GM21390 (cell line): ENCODE measurements around the gene PSAPL1.
"Not testable (repeated sequence)": the region's sequence is repeated elsewhere in the genome, so short reads cannot be mapped to it uniquely, and the experiment has no call there.

Experiments used
- ATAC-seq: cut with Tn5 transposase; IDR thresholded peaks from one replicate; pipeline ENCODE4 v1.9.1; 2021; ENCODE audit not compliant: unreplicated experiment

Gene PSAPL1

DNA sequence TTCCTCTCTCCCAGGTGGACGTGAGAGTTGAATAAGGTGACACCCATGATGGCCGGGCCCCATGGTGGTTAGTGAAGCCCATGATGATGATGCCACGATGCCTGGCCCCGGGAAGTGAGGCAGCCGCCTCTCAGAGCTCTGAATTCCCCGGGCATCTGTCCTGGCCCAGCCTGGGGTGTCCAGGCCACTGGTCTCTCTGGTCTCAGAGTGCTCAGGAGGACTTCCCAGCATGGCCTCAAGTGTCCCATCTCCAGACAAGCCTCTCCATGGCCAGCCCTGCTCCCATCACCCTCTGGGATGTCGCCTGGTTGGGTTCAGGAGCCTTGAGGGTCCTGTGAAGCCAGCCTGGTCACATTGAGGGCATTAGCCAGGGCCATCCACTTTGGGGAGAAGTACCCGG, 24.7 kb upstream of the PSAPL1 start:
- no peak for ATAC-seq

DNA sequence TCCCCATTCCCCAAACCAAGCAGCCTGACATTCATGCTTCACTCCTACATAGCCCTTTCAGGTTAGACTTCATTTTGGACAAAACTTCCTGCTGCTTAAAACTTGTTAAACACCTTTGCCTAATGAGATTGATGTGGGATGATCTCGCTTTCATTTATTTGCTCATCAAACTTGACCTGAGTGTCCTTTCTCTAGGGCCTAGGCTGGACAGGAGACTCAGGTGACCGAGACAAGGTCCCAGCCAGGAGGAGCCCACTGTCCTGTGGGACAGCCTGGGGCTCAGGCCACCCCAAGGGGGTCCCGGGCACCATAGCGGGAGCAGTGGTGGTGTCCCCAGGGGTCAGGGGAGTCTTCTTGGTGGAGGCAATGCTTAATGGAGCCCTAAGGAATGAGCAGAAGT, 23.7 kb upstream of the PSAPL1 start:
- ATAC-seq, result no peak

DNA sequence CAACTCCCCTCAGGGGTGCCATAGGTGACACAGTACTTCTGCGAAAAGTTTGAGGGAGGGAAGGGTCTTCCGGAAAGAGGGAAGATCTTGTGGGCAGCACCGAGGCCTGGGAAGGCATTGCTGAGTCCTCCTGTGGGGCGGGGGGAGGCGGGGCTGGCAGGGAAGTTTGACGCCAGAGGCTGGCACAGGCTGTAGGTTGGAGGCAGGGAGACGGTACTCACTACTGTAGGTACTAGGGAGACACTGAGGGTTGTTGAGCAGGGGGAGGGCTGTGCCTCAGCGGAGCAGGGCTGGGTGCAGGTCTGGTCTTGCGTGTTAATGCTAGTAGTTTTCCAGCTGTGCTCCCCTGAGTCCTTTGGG, 23.3 kb upstream of the PSAPL1 start:
- no peak for ATAC-seq

DNA sequence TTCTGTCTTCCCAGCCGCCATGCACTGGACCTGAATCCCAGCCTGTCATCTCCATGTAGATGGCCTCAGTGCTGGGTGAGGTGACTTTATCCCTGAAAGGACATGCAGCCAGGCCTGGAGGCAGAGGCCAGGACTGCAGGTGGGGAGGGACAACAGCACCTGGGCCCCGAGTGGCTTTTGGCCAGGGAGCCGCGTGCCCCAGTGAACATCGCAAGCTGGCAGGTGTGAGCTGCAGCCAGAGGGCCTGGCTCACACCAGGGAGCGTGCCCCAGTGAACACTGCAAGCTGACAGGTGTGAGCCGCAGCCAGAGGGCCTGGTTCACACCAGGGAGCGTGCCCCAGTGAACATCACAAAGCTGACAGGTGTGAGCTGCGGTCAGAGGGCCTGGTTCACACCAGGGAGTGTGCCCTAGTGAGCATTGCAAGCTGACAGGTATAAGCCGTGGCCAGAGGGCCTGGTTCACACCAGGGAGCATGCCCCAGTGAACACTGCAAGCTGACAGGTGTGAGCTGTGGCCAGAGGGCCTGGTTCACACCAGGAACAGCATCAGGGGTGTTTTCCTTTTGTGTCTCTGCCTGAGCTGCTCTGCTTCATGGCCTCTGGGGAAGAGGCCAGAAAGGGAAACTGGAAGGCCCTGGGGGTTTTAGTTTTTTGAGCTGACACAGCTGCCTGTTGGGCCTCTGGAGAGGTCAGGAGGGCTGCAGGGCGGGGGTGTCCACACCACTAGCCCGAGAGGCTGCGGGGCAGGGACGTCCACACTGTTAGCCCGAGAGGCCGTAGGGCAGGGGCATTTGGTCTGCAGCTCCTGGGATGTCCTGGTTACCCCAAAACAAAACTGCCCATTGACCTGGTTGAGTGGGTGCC, 22.7 kb upstream of the PSAPL1 start:
- ATAC-seq, result no peak

DNA sequence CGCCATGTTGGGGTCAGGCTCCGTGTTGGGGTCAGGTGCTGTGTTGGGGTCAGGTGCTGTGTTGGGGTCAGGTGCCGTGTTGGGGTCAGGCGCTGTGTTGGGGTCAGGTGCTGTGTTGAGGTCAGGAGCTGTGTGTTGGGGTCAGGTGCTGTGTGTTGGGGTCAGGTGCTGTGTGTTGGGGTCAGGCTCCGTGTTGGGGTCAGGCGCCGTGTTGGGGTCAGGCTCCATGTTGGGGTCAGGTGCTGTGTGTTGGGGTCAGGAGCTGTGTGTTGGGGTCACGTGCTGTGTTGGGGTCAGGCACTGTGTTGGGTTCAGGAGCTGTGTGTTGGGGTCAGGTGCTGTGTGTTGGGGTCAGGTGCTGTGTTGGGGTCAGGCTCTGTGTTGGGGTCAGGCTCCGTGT, 18.1 kb upstream of the PSAPL1 start:
- ATAC-seq, result not testable (repeated sequence)

DNA sequence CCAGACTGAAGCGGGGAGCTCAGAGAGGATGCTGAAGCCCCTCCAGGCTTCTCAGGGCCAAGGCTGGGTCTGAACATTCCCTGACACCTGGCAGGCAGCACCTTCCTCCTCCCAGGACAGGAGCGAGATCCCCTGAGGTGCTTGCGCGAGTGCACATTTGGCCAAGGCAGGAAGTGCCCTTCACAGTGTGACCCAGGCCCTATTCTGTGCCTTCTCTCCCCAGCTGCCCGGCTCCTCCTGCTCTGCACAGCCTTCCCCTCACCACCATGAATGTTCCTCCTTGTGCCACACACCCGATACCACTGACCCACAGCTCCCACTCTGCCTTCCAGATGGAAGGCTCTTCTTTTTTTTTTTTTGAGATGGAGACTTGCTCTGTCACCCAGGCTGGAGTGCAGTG, 17.1 kb upstream of the PSAPL1 start:
- no peak for ATAC-seq

DNA sequence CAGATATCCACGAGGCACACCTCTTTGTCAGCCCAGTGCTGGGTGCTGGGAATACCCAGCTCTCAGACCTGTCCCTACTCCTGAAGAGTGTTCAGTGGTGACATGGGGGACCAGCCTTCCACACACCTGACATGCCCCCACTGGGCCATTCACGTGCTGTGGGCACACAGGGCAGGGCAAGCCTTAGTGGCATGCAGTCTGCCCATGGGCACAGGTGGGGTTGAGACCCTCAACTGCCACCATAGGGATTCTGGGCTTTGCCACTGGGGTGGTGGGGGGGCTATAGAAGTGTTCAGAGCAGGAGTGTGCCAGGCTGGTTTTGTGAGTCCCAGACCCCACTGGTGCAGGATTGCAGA, 16.7 kb upstream of the PSAPL1 start:
- ATAC-seq, result no peak

DNA sequence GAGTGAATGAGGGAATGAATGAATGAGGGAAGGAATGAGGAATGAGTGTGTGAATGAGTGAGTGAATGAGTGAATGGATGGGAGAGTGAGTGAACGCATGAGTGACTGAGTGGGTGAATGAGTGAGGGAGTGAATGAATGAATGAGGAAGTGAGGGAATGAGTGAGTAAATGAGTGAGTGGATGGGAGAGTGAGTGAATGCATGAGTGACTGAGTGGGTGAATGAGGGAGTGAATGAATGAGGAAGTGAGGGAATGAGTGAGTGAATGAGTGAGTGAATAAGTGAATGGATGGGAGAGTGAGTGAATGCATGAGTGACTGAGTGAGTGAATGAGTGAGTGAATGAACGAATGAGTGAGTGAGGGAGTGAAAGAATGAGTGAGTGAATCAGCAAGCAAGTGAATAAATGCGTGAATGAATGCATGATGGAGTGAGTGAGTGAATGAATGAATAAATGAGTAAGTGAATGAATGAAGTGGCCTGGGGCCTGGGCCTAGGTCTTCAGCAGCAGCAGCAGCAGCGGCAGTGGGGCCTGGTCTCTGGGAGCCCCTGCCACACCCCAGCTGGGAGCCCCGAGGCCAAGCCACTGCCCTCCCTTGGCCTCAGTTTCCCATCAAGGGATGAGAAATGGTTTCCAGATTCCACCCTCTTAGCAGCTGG, 16.2 kb upstream of the PSAPL1 start:
- no peak for ATAC-seq

DNA sequence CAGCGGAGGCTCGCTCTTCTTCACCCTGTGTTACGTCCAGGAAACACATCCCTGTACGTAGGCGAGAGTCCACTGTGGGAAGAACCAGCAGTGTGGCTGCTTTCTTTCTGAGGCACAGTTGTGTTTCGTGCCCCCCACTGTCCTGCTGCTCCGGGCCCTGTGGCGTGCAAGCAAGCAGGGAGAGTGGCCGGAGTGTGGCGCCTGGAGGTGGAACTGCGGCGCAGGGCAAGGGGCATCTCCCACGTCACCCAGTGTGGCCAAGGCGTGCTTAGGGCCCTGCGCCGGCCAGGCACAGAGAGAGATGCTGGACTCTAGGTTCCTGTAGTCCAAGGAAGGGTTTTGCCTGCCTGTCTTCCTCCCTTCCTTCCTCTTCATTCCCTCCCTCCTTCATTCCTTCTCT, 13.3 kb upstream of the PSAPL1 start:
- no peak for ATAC-seq

DNA sequence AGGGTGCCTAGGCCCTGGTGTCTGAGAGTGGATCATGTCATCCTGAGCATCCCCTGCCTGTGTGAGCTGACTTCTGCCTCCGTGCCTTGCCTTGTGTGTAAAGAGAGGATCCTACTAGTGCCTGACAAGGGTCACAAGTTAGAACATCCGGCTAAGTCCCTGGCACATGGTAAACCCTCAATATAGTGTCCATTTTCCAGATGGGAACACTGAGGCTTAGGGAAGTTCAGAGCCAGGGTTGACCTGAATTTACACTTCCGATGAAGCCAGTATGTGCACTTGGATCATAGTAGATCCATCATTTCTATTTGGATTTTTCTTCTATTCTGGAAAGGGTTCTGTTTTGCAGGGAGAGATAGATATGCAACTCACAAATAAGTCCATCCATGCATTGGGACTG, 12.5 kb upstream of the PSAPL1 start:
- no peak for ATAC-seq

DNA sequence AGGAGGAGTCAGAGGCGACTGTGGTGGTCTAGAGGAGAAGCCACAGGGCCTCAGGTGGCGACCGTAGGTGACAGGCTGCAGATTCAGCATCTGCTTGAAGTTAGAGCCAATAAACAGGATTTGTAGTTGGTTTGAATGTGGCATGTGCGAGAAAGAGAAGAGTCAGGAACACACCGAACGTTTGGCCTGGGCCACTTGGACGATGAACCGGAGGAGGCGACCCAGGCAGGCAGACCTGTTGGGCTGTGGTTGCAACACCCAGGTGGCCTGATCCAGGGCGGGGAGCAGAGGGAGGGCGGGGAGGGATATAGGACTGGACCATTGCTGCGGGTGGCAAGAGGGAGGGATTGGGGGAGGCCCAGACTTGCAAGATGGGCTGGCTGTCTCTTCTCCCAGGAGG, 10.0 kb upstream of the PSAPL1 start:
- no peak for ATAC-seq

DNA sequence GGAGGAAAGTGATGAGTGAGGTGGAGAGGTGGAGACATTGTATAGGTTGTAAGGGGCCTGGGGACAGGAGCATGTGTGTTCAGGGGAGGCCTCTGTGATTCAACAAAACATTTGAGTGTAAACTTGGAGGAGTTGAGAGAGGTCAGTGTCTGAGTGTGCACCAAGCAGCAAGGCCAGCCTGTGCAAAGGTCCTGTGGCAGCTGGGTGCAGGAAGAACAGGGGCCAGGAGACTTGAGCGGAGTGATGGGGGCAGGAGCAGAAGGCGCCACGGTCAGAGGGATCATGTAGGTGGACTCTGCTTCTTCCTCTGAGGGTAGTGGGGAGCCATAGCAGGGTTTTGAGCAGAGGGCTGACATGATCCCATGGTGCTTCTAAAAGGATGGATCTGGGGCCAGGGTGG, 9.6 kb upstream of the PSAPL1 start:
- ATAC-seq, result no peak

DNA sequence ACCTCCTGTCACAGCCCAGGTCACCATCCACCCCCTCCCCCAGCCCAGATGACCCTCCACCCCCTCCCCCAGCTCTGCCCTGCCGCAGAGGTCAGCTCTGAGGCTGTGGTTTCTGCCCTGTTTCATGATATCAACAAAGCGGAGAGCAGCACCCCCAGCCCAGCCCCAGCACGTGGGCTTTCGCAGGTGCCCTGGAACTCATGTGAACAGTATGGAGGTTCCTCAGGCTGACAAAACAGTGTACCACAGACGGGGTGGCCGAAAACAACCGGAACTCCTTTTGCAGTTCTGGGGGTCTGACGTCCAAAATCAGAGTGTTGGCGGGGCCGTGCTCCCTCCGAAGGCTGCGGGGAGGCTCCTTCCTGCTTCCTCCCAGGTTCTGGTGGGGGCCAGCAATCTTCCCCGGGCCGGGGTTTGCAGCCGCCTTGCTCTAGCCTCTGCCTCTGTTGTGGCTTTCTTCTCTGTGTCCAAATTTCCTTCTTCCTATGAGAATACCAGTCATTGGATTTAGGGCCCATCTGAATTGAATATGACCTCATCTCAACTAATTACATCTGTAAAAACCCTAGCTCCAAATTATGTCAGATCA, 7.9 kb upstream of the PSAPL1 start:
- ATAC-seq, result no peak

DNA sequence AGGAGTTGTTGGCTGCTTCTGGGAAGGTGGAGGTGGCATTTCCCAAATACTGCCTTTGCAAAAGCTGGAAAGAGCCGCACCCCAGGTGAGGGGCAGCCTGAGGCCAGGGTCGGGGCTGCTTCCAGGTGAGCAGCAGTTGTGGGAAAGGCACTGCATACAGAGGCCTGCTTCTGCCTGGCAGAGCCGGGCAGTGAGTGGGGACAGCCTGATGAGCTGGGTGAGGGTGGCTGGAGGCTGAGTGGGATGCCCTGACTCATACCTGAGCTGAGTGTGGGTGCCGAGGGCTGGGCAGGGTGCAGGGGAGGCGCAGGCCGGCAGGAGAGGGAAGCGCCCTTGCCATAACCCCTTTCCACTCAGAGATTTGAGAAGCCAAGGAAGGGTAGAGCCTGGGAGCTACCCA, 6.5 kb upstream of the PSAPL1 start:
- ATAC-seq, result no peak

DNA sequence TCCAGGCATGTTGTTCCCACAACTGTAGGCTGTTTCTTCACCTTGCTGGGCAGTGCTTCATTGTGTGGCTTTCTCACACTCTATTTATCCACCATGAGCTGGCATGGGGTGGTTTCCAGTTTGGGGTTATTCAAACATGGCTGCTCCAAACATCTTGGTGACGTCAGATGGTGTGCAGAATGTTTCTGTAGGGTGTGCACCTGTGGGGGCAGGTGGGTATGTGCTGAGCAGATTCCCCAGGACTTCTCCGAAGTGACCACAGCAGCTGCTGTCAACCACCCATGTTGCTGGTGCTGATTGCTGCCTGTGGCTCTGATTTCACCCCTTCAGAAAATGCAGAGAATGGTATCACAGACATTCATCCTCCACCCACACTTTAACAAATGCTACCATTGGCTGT, 5.0 kb upstream of the PSAPL1 start:
- no peak for ATAC-seq

DNA sequence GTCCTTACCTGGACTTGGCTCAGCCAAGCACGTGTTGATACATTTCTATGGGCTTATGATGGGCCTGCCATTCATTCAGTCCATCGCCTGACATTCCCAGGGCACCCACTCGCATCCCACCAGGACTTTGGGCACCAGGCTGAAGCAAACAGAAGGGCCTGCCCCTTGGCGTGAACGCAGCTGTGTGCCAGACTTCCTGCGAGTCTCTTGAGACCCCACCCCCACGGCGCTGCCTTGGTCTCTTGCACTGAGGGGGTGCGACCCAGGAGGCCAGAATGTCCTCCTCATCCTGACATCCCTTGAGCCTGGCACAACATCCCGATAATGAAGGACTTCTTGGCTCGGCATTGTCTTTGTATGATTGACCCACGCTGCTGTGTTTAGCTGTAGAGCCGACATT, 1.5 kb upstream of the PSAPL1 start:
- no peak for ATAC-seq

DNA sequence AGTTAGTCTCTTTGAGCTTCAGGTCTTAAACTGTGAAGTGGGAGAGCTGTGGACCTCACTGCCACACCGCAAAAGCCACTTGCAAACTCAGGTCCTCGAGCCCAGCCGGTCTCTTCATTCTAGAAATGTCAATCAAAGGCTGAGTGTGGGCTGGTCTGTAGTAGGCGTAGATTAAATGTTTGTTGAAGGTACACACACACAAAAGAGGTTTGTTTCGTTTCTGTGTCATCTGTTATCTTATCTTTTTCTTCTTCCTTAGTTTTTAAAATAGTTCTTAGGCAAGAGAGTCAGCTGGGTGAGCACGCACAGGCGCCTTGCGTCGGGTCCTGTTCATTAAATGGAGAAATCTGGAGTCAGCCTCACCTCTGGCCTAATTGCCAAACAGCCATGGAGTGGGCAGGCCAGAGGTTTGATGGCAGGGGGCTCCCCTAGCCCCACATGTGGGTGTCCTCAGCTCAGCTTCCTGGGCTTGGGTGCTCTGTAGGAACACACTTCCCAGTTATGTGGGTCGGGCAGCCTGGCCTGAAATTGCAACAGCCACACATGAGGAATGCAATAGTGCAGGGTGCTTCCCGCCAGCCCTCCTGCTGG, 836 bp upstream of the PSAPL1 start:
- ATAC-seq, result no peak

DNA sequence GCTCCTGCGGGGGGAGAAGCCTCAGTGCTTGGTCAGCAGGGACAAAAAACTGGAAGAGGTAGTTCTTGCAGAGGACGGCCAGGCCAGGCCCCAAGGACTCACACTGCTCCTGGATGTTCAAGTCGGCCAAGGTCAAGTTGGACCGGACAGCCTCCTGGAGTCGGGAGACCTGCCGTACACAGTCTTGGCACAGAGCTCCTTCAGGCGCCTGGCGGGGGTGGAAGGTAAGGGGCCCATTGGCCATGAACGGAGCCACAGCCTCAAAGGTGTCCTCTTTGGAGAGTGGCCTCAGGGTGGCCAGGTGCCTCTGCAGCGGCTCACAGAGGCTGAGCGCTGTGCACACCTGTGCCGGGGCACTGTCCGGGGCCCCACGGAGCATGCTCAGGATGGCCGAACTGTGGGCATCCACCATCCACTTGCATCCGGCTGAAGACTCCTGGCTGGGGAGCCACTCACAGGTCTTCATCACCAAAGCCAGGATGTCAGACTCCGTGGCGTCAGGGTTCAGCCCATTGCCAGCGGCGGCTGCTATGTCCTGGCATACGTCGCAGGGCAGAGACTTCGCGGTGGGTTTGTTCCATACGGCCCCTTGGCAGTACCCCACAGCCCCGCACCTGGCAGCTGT, 477 bp downstream of the PSAPL1 start:
- no peak for ATAC-seq

DNA sequence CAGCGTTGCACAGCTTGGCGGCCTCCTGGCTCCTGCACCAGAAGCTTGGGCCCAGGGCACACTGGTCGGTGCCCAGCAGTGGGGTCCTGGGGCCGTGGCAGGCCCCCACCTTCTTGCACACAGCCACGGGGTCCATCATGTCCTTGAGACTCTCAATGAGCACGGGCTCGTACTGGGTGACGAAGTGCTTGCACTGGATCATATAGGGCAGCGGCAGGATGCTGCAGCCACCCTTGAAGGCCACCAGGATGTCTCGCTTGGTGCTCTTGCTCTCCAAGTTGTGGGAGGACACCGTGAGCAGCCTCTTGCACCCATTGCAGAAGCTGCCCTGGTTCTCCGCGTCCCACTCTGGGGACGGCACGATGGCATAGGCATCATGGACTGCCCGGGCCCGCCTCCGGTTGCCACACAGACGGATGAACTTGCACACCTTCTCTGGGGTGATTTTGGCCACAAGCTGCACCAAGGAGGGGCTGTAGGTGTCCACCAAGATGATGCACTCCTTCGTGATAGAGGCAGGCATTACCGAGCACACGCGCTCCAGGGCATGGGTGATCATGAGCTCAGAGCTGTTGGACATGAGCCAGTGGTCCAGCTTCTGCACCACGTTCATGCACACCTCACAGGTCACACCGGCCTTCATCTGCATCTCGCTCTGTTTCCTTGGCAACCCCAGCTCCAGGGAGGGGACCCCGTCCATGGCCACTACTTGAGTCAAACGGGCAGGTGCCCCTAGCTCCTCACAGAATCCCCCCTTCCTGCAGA, 1.2 kb downstream of the PSAPL1 start:
- no peak for ATAC-seq

DNA sequence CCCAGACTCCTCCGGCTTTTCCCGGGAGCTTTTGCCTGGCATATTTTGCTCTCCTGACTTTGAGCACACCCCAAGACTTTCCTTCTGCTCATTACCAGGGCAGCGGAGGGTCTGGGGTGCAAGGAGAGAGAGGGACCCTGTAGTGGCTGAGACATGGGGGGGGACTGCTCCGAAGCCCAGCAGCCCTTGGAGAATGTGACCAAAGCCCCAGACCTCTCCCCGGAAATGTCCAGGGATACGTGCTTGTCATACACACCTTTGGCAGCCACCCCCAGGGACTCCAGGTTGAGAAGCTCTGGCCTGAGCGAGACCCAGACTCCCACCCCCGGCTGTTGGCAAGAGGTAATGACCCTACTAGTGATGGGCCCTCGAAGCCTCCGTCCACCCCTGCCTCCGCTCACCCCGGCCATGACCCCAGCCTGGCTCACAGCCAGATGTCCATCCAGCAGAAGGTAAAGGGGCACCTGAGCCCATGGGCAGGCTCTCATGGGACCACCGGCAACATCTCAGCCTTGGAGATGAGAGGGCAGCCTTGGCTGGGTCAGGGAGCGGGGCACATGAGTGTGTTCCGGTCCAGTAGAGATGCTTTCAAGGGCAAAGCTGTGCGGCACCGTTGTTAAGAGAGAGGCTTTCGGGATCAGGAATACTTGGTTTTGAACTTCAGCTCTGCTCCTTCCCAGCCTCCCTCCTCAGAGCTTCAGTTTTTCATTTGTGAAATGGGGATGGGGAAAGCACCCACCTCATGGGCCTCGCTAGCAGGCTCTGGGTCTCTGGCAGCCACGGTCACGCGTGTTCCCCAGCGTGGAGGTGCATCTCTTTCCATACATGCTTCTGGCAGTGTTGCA, 2.0 kb downstream of the PSAPL1 start:
- ATAC-seq, result no peak
